ENCODE measurements around the gene OVOL1. TPM values are rescaled to one million over a fixed set of nuclear protein-coding genes. Genes with fewer than 3 reads are reported as not detected.

OVOL1 gene
- polyA plus RNA-seq, 3 donors = 0.08 TPM; not detected in 2

GRCh38 chr11:65777241-65777640 is 9.6 kb upstream of the OVOL1 start:
- Mint-ChIP-seq H3K4me3 (peak overlapping the region; percentile 57 to 67), H3K36me3 (peaks cover 21 to 43% of the 10 kb centered on the region in 2 donors), H3K4me1 (peaks cover 64% of the 10 kb centered on the region), H3K27me3 (ENCODE audit: low read depth in 3 of 3) (peaks cover 0 to 8% (median 0%) of the 10 kb centered on the region in 3 donors), H3K9me3 (no peaks in the 10 kb centered on the region), H3K27ac (peak overlapping the region; percentile 99 to 100 (median 100))
- peaks cover 71% of the 10 kb centered on the region for H3K79me2 ChIP-seq (ENCODE audit: insufficient read depth, low read length)
- peak overlapping the region; percentile 82 for H3K9ac ChIP-seq (ENCODE audit: insufficient read depth, low read length, poor library complexity, severe bottlenecking)
- peaks cover 0 to 6% of the 10 kb centered on the region in 2 donors for H3K27me3 ChIP-seq (ENCODE audit: control insufficient read depth in 2 of 2, insufficient read depth in 2 of 2, low read length in 2 of 2)
- no peak for TF ChIP-seq CTCF (IDR thresholded peaks at IDR 0.05)
- H3K4me1 ChIP-seq (ENCODE audit: control insufficient read depth in 1 of 2, insufficient read depth in 2 of 2, low read length in 2 of 2) = peaks cover 74 to 80% of the 10 kb centered on the region in 2 donors
- no peak overlapping the region for H2AFZ ChIP-seq (ENCODE audit: insufficient read depth, low read depth, low read length, poor library complexity, severe bottlenecking)
- H3K9me3 ChIP-seq (replicated peaks in 1 of 2; ENCODE audit: control insufficient read depth in 1 of 2, insufficient read depth in 1 of 2, low read length in 2 of 2) = no peaks in the 10 kb centered on the region
- 82% methylated on average over 3 of the region's 8 CpGs for WGBS (ENCODE audit: insufficient coverage)
- H3K4me3 ChIP-seq (replicated peaks in 1 of 3; ENCODE audit: low read depth in 2 of 3, low read length in 3 of 3) = peak overlapping the region in 1 of 3 experiments; percentile 99
- intact Hi-C loops (cut with micrococcal nuclease) = no loop called here
- H4K20me1 ChIP-seq (ENCODE audit: insufficient read depth, low read length) = peaks cover 33% of the 10 kb centered on the region
- H3K27ac ChIP-seq (ENCODE audit: low read depth in 1 of 2, low read length in 2 of 2) = peak overlapping the region; percentile 98 to 99
- DNase-seq = no peak
- peaks cover 22 to 30% of the 10 kb centered on the region in 2 donors for H3K36me3 ChIP-seq (replicated peaks in 1 of 2; ENCODE audit: control insufficient read depth in 1 of 2, insufficient read depth in 2 of 2, low read length in 2 of 2)
- peak overlapping the region; percentile 99 for H3K4me2 ChIP-seq (replicated peaks; ENCODE audit: extremely low read depth, low read length, poor library complexity, severe bottlenecking)

- DNase-seq = no peak
- peak overlapping the region; percentile 98 to 99 for H3K27ac ChIP-seq (ENCODE audit: low read depth in 1 of 2, low read length in 2 of 2)
- intact Hi-C loops (cut with micrococcal nuclease) = no loop called here
- Mint-ChIP-seq H3K4me3 (peak overlapping the region; percentile 48 to 68), H3K9me3 (no peaks in the 10 kb centered on the region), H3K36me3 (peaks cover 22 to 38% of the 10 kb centered on the region in 2 donors), H3K27ac (peak overlapping the region; percentile 99 to 100 (median 100)), H3K27me3 (ENCODE audit: low read depth in 3 of 3) (peaks cover 0 to 13% (median 3%) of the 10 kb centered on the region in 3 donors), H3K4me1 (peaks cover 62% of the 10 kb centered on the region)
- H4K20me1 ChIP-seq (ENCODE audit: insufficient read depth, low read length) = peaks cover 33% of the 10 kb centered on the region
- H3K9me3 ChIP-seq (replicated peaks in 1 of 2; ENCODE audit: control insufficient read depth in 1 of 2, insufficient read depth in 1 of 2, low read length in 2 of 2) = no peaks in the 10 kb centered on the region
- no peak for TF ChIP-seq CTCF (IDR thresholded peaks at IDR 0.05)
- H3K9ac ChIP-seq (ENCODE audit: insufficient read depth, low read length, poor library complexity, severe bottlenecking) = peak overlapping the region; percentile 82
- WGBS (ENCODE audit: insufficient coverage) = 91% methylated on average over 15 of the region's 23 CpGs
- peak overlapping the region in 1 of 3 experiments; percentile 99 for H3K4me3 ChIP-seq (replicated peaks in 1 of 3; ENCODE audit: low read depth in 2 of 3, low read length in 3 of 3)
- peak overlapping the region; percentile 99 for H3K4me2 ChIP-seq (replicated peaks; ENCODE audit: extremely low read depth, low read length, poor library complexity, severe bottlenecking)
- no peak overlapping the region for H2AFZ ChIP-seq (ENCODE audit: insufficient read depth, low read depth, low read length, poor library complexity, severe bottlenecking)
- peaks cover 65% of the 10 kb centered on the region for H3K79me2 ChIP-seq (ENCODE audit: insufficient read depth, low read length)
- H3K27me3 ChIP-seq (ENCODE audit: control insufficient read depth in 2 of 2, insufficient read depth in 2 of 2, low read length in 2 of 2) = peaks cover 0 to 13% of the 10 kb centered on the region in 2 donors
- H3K36me3 ChIP-seq (replicated peaks in 1 of 2; ENCODE audit: control insufficient read depth in 1 of 2, insufficient read depth in 2 of 2, low read length in 2 of 2) = peaks cover 22 to 30% of the 10 kb centered on the region in 2 donors
- H3K4me1 ChIP-seq (ENCODE audit: control insufficient read depth in 1 of 2, insufficient read depth in 2 of 2, low read length in 2 of 2) = peaks cover 73 to 78% of the 10 kb centered on the region in 2 donors
Measured at GRCh38 chr11:65777821-65778361, 9.0 kb upstream of the OVOL1 start.
